Neural cell (in vitro differentiated cells): ENCODE data around the gene STARD10. TPM values are rescaled to one million over a fixed set of nuclear protein-coding genes. Genes with fewer than 3 reads are reported as not detected.

ENCODE experiments used
- H2AFZ ChIP-seq: fragments of 200-600, 300-800 bp; sonication (generic), shearing (Covaris generic); 2 replicates; pipeline ENCODE4 v1.6.0; 2014; ENCODE audit warnings: low read depth, mild to moderate bottlenecking, antibody characterized with exemption, low read length, moderate library complexity
- H3F3A ChIP-seq: fragments of 200-600 bp; shearing (Covaris generic); 2 replicates; pipeline ENCODE4 v1.6.1; 2016; ENCODE audit warnings: mild to moderate bottlenecking, moderate library complexity, mixed read lengths, antibody characterized with exemption, low read length; ENCODE audit not compliant: insufficient read depth, poor library complexity, severe bottlenecking
- H3K27ac ChIP-seq: fragments of 200-600, 300-800 bp; sonication (generic), shearing (Covaris generic); 2 replicates; pipeline ENCODE4 v1.5.1; 2014; ENCODE audit warnings: mild to moderate bottlenecking, low read length, moderate library complexity
- H3K27me3 ChIP-seq: fragments of 300-800, 200-600 bp; sonication (generic), shearing (Covaris generic); 2 replicates; pipeline ENCODE4 v1.6.0; 2014; ENCODE audit warnings: mild to moderate bottlenecking, low read depth, low read length, moderate library complexity; ENCODE audit not compliant: insufficient read depth
- H3K36me3 ChIP-seq: fragments of 300-800, 200-600 bp; sonication (generic), shearing (Covaris generic); 2 replicates; pipeline ENCODE4 v1.5.1; 2014; ENCODE audit warnings: mild to moderate bottlenecking, antibody characterized with exemption, low read length, moderate library complexity; ENCODE audit not compliant: insufficient read depth
- H3K4me2 ChIP-seq: fragments of 300-800, 200-600 bp; sonication (generic), shearing (Covaris generic); 2 replicates; pipeline ENCODE4 v1.6.0; 2014; ENCODE audit warnings: mild to moderate bottlenecking, low read length
- H3K4me3 ChIP-seq: fragments of 300-800, 200-600 bp; sonication (generic), shearing (Covaris generic); 2 replicates; pipeline ENCODE4 v1.5.1; 2014; ENCODE audit warnings: mild to moderate bottlenecking, low read length, moderate library complexity
- H3K79me2 ChIP-seq: fragments of 200-600 bp; shearing (Covaris generic); replicated peaks from 2 replicates; pipeline ENCODE4 v1.6.0; 2014; ENCODE audit warnings: mild to moderate bottlenecking, low read length, moderate library complexity; ENCODE audit not compliant: insufficient read depth
- H3K9ac ChIP-seq: fragments of 300-800, 200-600 bp; sonication (generic), shearing (Covaris generic); 2 replicates; pipeline ENCODE4 v1.6.1; 2016; ENCODE audit warnings: mild to moderate bottlenecking, low read length, mixed read lengths
- H3K9me2 ChIP-seq: fragments of 200-600 bp; shearing (Covaris generic); 2 replicates; pipeline ENCODE4 v1.6.1; 2016; ENCODE audit warnings: mild to moderate bottlenecking, low read length, mixed read lengths; ENCODE audit not compliant: insufficient read depth
- H3K9me3 ChIP-seq: fragments of 200-600, 300-800 bp; sonication (generic), shearing (Covaris generic); 2 replicates; pipeline ENCODE4 v1.6.1; 2016; ENCODE audit warnings: mild to moderate bottlenecking, mixed run types, low read length, moderate library complexity, mixed read lengths
- H4K20me1 ChIP-seq: fragments of 200-600 bp; shearing (Covaris generic); 2 replicates; pipeline ENCODE4 v1.6.1; 2016; ENCODE audit warnings: mild to moderate bottlenecking, mixed run types; ENCODE audit not compliant: insufficient read depth
- CTCF ChIP-seq: fragments of 450-650 bp; IDR thresholded peaks from 2 replicates; pipeline ENCODE4 v1.5.1; 2014; ENCODE audit warnings: antibody characterized with exemption, mild to moderate bottlenecking, moderate library complexity; ENCODE audit not compliant: poor library complexity, severe bottlenecking
- EP300 ChIP-seq: fragments of 450-650 bp; conservative IDR thresholded peaks from 2 replicates; pipeline ENCODE4 v1.6.1; 2014; ENCODE audit warnings: antibody characterized with exemption, mild to moderate bottlenecking, moderate library complexity; ENCODE audit not compliant: poor library complexity, severe bottlenecking
- EZH2 ChIP-seq: fragments of 200-600, 300-800 bp; shearing (Covaris generic), sonication (generic); IDR thresholded peaks from 2 replicates; pipeline ENCODE4 v1.6.1; 2014; ENCODE audit warnings: antibody characterized with exemption, low read length, borderline replicate concordance, mild to moderate bottlenecking; ENCODE audit not compliant: insufficient read depth, poor library complexity, severe bottlenecking
- MXI1 ChIP-seq: fragments of 450-650 bp; conservative IDR thresholded peaks from 2 replicates; pipeline ENCODE4 v1.6.1; 2014; ENCODE audit warnings: antibody characterized with exemption, mild to moderate bottlenecking; ENCODE audit not compliant: poor library complexity, severe bottlenecking
- POLR2AphosphoS5 ChIP-seq: IDR thresholded peaks from 2 replicates; pipeline ENCODE4 v1.6.1; 2012
- RAD21 ChIP-seq: fragments of 450-650 bp; conservative IDR thresholded peaks from 2 replicates; pipeline ENCODE4 v1.6.1; 2014; ENCODE audit warnings: antibody characterized with exemption, mild to moderate bottlenecking, moderate library complexity
- SMC3 ChIP-seq: fragments of 450-650 bp; conservative IDR thresholded peaks from 2 replicates; pipeline ENCODE4 v1.6.1; 2014; ENCODE audit warnings: antibody characterized with exemption, mild to moderate bottlenecking, moderate library complexity; ENCODE audit not compliant: poor library complexity
- TAF1 ChIP-seq: IDR thresholded peaks from 2 replicates; pipeline ENCODE4 v1.6.1; 2012; ENCODE audit warnings: low read depth
- polyA plus RNA-seq: library from polyadenylated mRNA; depleted of rRNA; stranded (reverse); fragments of >200 nt; gene quantifications from 2 replicates; pipeline ENCODE4 v1.2.3, GENCODE V29; 2014
- TF ChIP-seq, protein P1 (sequence below): IDR thresholded peaks from 2 replicates; pipeline ENCODE4 v1.6.1; 2012; ENCODE audit warnings: borderline replicate concordance

STARD10 gene
- polyA plus RNA-seq, 1 donor from 2014 or later, result 29.0 TPM

- Histone ChIP-seq H3K79me2 (no peaks in the 10 kb centered on the region), H3K4me2 (no peak overlapping the region)
These were observed 5.6 kb upstream of the STARD10 start for GRCh38 chr11:72799441-72799840.

DNA sequence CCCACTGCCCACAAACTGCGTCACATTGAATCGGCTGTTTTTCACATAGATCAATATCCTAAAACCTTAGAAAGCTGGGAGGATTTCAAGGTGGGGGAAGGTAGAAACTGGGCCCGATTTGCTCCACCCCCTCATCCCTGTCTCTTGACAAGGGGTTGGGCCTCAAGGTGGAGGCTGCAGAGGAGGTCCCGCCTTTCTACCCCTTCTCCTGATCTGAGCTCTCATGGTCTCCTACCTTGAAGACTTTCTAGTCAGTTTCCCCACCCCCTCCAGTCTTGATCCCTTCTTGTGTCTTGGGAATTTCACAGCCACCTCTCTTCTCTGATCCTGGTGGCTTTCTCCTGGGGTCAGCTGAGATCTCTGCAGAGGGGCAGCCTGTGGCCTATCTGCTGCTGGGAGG, 4.5 kb upstream of the STARD10 start:
- Histone ChIP-seq H2AFZ (no peak overlapping the region), H3F3A (no peaks in the 10 kb centered on the region), H3K27me3 (no peaks in the 10 kb centered on the region), H3K36me3 (no peaks in the 10 kb centered on the region), H4K20me1 (no peaks in the 10 kb centered on the region), H3K9me2 (no peaks in the 10 kb centered on the region), H3K27ac (no peak overlapping the region), H3K4me2 (no peak overlapping the region), H3K9me3 (no peaks in the 10 kb centered on the region), H3K79me2 (no peaks in the 10 kb centered on the region), H3K4me3 (no peak overlapping the region), H3K9ac (no peak overlapping the region)
- no peak for TF ChIP-seq RAD21

More at GRCh38 chr11:72799441-72799840, 5.6 kb upstream of the STARD10 start:
- Histone ChIP-seq H2AFZ (no peak overlapping the region), H3F3A (no peaks in the 10 kb centered on the region), H3K36me3 (no peaks in the 10 kb centered on the region), H3K9me2 (no peaks in the 10 kb centered on the region), H4K20me1 (no peaks in the 10 kb centered on the region), H3K27me3 (no peaks in the 10 kb centered on the region), H3K9ac (no peak overlapping the region), H3K27ac (no peak overlapping the region), H3K4me3 (no peak overlapping the region), H3K9me3 (no peaks in the 10 kb centered on the region)
- TF ChIP-seq POLR2AphosphoS5 (no peak), TAF1 (no peak), SMC3 (no peak), RAD21 (no peak), EP300 (no peak), CTCF (no peak), MXI1 (no peak), EZH2 (no peak)
- TF ChIP-seq, protein P1, sequence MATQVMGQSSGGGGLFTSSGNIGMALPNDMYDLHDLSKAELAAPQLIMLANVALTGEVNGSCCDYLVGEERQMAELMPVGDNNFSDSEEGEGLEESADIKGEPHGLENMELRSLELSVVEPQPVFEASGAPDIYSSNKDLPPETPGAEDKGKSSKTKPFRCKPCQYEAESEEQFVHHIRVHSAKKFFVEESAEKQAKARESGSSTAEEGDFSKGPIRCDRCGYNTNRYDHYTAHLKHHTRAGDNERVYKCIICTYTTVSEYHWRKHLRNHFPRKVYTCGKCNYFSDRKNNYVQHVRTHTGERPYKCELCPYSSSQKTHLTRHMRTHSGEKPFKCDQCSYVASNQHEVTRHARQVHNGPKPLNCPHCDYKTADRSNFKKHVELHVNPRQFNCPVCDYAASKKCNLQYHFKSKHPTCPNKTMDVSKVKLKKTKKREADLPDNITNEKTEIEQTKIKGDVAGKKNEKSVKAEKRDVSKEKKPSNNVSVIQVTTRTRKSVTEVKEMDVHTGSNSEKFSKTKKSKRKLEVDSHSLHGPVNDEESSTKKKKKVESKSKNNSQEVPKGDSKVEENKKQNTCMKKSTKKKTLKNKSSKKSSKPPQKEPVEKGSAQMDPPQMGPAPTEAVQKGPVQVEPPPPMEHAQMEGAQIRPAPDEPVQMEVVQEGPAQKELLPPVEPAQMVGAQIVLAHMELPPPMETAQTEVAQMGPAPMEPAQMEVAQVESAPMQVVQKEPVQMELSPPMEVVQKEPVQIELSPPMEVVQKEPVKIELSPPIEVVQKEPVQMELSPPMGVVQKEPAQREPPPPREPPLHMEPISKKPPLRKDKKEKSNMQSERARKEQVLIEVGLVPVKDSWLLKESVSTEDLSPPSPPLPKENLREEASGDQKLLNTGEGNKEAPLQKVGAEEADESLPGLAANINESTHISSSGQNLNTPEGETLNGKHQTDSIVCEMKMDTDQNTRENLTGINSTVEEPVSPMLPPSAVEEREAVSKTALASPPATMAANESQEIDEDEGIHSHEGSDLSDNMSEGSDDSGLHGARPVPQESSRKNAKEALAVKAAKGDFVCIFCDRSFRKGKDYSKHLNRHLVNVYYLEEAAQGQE, result no peak

DNA sequence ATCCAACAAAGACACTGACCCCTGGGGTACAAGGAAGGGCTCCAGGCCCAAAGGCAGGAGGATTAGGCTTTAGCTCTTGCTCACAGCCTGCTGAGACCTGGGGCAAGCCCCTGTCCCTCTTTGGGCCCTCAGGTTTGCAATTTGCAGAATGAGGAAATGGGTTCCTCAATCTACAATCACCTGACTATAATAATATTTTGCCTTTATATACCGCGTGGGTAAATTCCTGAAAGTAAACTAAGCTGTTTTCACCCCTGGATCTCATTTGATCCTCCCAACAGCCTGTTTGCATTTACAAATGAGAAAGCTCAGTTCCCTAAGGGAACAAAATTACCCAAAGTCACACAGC, 797 bp downstream of the STARD10 start:
- H3K79me2 ChIP-seq, result no peaks in the 10 kb centered on the region
- no peaks in the 10 kb centered on the region for H4K20me1 ChIP-seq
- H3K9me2 ChIP-seq, result no peaks in the 10 kb centered on the region
- peak overlapping the region; percentile 98 for H3K27ac ChIP-seq
- no peaks in the 10 kb centered on the region for H3K36me3 ChIP-seq
- H3K9ac ChIP-seq, result peak overlapping the region; percentile 93
- no peaks in the 10 kb centered on the region for H3K9me3 ChIP-seq
- peak overlapping the region; percentile 85 for H3K4me2 ChIP-seq
- TF ChIP-seq RAD21 (no peak), SMC3 (no peak), EZH2 (no peak), TAF1 (no peak), EP300 (no peak), CTCF (no peak), MXI1 (no peak), POLR2AphosphoS5 (no peak)
- TF ChIP-seq, protein P1, result no peak
- no peaks in the 10 kb centered on the region for H3F3A ChIP-seq
- H2AFZ ChIP-seq, result peak overlapping the region; percentile 91
- H3K4me3 ChIP-seq, result peak overlapping the region; percentile 75
- no peaks in the 10 kb centered on the region for H3K27me3 ChIP-seq
